Omental fat pad (tissue), 4 donors: ENCODE data around the gene BAIAP2. TPM values are rescaled to one million over a fixed set of nuclear protein-coding genes. Genes with fewer than 3 reads are reported as not detected.
"Not testable (repeated sequence)": the region's sequence is repeated elsewhere in the genome, so short reads cannot be mapped to it uniquely, and the experiment has no call there.

Experiments
- ATAC-seq: fragments of 150-250 bp; one replicate; pipeline ENCODE4 v1.9.1; 2016; ENCODE audit warnings: mild to moderate bottlenecking, moderate library complexity; ENCODE audit not compliant: low FRiP score
- DNase-seq: peaks from one replicate; pipeline ENCODE4 v3.0.0-alpha.2; 2019; ENCODE audit warnings: low spot score
- total RNA-seq, 4 donors: library from RNA; depleted of rRNA; stranded (reverse); fragments of >200 nt; gene quantifications; one replicate each; pipeline ENCODE4 v1.1.0, GENCODE V29; 2016
- TF ChIP-seq, protein P1 (sequence below), 3 donors: fragments of 450-650 bp; IDR thresholded peaks; one replicate each; pipeline ENCODE4 v1.5.1; 2016 to 2017; ENCODE audit warnings: antibody characterized with exemption in 3 of 3, mild to moderate bottlenecking in 3 of 3, moderate library complexity in 2 of 3

The BAIAP2 gene
- total RNA-seq, 4 donors from 2014 or later: 15.9 to 50.2 (median 36.4) TPM

DNA sequence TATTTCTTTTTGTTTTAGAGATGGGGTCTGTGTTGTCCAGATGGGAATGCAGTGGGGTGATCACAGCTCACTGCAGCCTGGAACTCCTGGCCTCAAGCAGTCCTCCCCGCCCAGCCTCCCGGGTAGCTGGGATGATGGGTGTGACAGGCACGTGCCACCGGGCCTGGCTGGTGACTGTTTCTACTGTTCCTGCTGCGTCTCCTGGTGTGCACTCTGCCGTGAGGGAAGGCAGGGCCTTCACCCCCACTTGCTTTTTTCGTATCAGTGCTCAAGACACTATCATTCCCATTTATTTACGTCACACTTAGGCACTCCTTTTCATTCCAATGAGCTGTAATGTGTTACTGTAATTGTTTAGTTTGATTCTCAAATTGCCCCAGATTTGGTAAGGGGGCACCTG, 105.1 kb downstream of the BAIAP2 start:
- DNase-seq: no peak
- ATAC-seq: no peak
- TF ChIP-seq, protein P1, sequence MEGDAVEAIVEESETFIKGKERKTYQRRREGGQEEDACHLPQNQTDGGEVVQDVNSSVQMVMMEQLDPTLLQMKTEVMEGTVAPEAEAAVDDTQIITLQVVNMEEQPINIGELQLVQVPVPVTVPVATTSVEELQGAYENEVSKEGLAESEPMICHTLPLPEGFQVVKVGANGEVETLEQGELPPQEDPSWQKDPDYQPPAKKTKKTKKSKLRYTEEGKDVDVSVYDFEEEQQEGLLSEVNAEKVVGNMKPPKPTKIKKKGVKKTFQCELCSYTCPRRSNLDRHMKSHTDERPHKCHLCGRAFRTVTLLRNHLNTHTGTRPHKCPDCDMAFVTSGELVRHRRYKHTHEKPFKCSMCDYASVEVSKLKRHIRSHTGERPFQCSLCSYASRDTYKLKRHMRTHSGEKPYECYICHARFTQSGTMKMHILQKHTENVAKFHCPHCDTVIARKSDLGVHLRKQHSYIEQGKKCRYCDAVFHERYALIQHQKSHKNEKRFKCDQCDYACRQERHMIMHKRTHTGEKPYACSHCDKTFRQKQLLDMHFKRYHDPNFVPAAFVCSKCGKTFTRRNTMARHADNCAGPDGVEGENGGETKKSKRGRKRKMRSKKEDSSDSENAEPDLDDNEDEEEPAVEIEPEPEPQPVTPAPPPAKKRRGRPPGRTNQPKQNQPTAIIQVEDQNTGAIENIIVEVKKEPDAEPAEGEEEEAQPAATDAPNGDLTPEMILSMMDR (IDR thresholded peaks at IDR 0.05): no peak

DNA sequence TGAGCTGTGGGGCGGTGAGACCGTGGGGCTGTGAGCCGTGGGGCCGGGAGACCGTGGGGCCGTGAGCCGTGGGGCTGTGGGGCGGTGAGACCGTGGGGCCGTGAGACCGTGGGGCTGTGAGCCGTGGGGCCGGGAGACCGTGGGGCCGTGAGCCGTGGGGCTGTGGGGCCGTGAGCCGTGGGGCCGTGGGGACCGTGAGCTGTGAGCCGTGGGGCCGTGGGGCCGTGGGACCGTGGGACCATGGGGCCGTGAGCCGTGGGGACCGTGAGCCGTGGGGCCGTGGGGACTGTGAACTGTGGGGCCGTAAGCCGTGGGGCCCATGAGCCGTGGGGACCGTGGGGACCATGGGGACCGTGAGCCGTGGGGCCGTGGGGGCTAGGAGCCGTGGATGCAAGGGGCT, 105.7 kb downstream of the BAIAP2 start:
- TF ChIP-seq, protein P1 (IDR thresholded peaks at IDR 0.05): no peak
- no peak for ATAC-seq
- no peak for DNase-seq

DNA sequence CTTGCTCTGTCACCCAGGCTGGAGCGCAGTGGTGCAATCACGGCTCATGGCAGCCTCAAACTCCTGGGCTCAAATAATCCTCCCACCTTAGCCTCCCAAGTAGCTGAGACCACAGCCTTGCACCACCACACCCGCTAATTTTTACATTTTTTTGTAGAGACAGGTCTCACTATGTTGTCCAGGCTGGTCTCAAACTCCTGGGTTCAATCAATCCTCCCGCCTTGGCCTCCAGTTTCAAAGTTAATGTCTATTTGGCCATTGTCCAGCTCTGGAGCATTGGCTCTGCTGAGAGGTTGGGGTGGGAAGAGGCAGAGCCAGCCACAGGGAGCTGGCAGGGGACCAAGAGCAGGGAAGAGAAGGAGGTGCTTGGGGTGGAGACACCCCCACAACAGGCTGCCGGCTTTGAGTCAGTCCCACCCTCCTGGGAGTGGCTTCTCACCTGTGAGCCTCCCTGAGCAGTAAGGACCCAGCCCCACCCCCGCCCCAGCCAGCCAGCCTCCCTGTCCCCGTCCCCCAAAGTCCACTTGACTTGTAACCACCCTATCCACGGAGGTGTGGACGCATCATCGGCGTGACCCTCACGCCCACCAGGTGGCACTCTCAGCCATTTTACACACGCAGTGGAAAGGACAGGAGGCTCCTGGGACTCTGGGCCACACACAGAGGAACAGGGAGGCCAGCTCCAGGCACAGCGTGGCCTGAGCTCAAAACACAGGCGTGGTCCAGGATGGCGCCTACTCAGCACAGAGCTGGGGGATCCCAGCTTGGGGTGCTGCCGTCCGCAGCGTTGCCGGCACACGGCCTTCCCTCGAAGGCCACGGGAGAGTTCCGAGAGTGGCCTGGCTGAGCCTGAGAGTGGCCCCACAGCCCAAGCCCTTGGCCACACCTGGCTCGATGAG, 107.6 kb downstream of the BAIAP2 start:
- peak; percentile 60 for DNase-seq
- TF ChIP-seq, protein P1 (IDR thresholded peaks at IDR 0.05): no peak
- ATAC-seq: peak; percentile 46

DNA sequence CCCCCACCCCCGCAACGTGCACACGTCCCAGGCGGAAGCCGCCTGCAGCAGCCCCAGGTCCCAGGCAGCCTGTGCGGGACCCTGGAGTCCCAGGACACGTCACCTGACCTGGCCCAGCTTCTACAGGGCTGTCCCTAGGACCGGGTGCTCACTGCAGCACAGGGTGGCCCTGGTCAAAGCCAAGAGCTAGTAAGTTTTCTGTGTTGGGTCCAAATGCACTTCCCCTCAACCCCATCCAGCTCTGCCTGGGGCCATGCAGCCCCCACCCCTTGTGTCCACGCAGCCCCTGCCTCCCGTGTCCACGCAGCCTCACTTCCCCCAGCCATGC, 108.2 kb downstream of the BAIAP2 start:
- TF ChIP-seq, protein P1 (IDR thresholded peaks at IDR 0.05): no peak

DNA sequence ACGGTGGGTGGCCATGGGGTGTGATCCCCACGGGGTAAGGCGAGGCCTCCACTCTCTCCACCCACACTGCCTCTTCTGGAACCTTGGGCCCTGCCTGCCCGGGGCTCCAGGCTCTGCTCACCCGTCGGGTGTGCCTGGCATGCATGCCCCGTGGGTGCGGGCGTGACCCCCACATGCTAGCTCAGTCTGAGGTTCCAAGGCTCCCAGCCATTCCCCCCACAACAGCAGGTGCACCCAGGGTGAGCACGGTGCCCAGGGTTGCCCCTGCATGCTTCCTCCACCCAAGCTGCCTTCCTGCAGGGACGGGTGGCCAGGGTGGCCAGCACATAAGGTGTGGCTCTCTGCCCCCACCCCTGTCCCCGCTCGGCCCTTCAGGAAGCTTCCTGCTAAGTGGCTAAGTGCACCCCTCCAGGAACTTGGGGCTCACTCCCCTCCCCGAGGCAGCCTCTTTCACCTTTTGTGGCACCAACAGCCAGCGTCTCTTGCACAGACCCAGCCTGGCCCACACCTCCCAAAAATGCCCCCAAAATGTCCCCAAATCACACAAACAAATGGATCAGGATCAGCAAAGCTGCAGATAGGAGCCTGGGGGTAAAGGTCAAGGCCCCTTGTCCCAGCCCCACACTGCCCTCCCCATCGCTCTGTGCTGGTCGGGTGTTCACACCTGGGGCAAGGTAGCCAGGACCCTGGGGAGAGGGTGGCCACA, 108.9 kb downstream of the BAIAP2 start:
- DNase-seq (no peak), ATAC-seq (no peak)
- TF ChIP-seq, protein P1 (IDR thresholded peaks at IDR 0.05): no peak

More for the DNA sequence above, 108.2 kb downstream of the BAIAP2 start:
- ATAC-seq: no peak
- DNase-seq: no peak

DNA sequence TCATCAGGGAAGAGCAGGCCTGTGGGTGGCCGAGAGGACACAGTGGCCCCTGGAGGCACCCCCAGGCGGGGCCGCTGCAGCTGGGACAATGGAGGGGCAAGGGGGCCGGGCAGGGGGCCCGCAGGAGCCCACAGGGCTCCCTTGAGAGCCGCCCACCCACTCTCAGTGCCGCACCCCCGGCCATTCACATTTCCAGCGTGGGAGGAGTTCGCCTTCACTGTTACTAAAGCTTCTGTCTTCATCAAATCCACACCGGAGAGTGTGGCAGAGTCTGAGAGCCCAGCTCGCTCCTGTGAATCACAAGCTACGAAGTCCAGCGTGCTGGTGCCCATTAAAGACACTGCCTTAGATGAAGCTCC, 109.5 kb downstream of the BAIAP2 start:
- DNase-seq: no peak
- no peak for ATAC-seq
- TF ChIP-seq, protein P1 (IDR thresholded peaks at IDR 0.05): no peak

DNA sequence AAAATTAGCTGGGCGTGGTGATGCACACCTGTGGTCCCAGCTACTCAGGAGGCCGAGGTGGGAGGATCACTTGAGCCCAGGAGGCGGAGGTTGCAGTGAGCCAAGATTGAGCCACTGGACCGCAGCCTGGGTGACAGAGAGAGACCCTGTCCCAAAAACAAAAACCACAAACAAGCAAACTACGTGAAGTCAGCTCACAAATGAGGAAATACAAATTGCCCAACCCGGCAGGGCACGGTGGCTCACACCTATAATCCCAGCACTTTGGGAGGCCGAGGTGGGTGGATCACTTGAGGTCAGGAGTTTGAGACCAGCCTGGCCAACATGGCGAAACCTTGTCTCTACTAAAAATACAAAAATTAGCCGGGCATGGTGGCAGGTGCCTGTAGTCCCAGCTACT, 111.3 kb downstream of the BAIAP2 start:
- DNase-seq, ATAC-seq: not testable (repeated sequence)
